Endometrium (tissue), 2 donors: ENCODE data around the gene KCNQ2.

Experiments
- FAIRE-seq: peaks from 2 replicates; lab custom pipeline; 2012; peaks lifted over from hg19 to GRCh38; lab: Jason Lieb, UNC
- donor health status: control.
- donor health status: control.

Gene KCNQ2

DNA sequence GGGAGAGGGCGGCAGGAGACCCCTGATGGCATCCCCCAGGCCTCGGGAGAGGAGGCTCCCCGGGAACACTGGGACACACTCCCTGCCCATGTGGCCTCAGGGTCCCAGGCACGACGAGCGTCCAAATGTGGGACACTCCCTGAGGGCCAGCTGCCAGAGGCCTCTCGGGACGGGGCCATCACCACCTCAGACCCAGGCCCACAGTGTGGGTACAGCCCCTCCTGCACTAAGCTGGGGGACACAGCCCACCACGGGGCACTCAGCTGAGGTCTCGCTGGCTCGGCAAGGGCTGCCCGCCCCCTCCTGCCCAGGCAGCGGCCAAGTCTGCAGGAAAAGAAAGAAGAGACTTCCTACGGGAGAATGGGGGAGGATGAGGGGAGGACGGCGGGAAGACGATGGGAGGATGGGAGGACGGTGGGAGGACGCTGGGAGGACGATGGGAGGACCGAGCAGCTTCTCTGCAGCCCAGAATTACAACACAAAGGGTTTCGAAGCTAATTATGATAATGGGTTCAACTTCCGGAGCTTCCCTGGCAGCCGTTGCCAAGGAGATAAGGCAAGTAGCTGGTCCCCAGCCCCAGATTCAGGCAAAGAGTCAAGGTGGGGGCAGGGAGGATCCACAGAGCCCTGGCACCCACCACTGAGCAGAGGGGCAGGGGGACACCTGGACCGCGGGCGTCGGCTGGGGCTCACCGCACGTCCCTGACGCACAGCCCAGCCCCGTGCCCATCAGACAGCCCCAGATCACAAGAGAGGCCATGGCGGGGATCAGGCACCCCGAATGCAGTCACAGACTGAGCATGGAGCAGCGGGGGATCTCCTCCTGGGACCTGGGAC is 17.5 kb downstream of the KCNQ2 start:
- FAIRE-seq: no peak

DNA sequence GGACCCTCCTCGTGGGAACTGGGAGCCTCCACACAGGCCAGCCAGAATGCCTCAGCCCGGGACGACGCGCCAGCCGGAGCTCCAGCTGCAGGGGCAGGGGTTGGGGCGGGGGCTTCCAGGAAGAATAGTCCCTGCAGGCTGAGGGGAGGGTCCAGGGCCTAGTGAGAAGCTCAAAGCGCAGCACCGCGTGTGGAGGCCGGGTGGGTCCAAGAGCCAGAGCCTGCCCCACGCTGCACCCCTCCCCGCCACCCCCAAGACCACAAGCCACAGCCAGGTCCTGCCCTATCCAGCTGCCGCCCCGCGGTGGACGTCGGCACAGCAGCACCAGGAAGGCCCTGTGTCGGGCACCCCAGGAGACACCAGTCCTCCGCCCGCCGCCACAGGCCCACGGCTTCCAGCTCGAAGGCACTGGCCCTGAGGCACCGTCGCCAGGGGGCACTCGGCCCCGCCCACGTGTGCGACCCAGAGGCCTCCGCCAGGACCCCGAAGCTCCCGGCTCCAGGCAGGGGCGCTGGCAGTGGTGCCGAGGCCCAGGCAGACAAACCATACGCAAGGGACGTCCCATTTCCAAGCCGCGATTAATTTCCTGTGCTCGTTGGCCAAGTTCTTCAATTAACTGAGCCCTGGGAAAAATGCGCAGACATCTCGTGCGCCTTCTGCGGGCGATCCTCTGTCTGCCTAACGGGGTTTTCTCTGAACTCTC is 19.5 kb downstream of the KCNQ2 start:
- no peak for FAIRE-seq

DNA sequence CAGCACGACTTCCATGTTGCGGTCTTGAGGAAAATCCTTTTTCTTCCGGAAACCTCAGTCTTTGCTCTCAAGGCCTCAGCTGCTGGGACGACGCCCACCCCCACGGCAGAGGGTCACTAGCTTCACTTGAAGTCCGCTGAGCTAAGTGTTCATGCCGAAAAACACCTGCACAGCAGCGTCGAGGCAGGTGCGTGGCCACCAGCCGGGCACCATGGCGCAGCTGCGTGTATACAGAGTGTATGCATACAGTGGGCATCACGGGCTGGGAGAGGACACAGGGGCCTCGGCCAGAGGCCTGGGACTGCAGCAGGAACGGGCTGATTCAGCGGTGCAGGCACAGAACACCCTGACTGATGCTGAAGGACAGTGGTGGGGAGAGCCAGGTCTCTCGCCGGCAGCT is 20.1 kb downstream of the KCNQ2 start:
- no peak for FAIRE-seq

DNA sequence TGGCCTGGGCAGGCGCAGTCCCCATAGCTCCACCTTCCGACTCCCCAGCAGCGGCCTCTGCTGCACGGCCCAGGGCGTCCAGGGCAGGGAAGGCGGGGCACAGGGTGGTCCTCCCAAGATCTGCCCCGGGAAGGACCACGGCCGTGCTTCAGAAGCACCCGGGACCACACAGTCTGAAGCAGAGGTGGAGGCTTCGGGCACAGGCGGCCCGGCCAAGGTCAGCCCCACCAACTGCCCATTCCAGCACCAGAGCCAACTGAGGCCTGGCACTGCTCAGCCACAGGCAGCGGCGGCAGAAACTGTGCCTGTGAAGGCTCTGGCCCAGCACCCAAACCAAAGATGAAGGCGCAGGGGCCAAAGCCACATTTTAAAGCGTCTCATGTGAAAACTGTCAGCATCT is 20.6 kb downstream of the KCNQ2 start:
- no peak for FAIRE-seq

DNA sequence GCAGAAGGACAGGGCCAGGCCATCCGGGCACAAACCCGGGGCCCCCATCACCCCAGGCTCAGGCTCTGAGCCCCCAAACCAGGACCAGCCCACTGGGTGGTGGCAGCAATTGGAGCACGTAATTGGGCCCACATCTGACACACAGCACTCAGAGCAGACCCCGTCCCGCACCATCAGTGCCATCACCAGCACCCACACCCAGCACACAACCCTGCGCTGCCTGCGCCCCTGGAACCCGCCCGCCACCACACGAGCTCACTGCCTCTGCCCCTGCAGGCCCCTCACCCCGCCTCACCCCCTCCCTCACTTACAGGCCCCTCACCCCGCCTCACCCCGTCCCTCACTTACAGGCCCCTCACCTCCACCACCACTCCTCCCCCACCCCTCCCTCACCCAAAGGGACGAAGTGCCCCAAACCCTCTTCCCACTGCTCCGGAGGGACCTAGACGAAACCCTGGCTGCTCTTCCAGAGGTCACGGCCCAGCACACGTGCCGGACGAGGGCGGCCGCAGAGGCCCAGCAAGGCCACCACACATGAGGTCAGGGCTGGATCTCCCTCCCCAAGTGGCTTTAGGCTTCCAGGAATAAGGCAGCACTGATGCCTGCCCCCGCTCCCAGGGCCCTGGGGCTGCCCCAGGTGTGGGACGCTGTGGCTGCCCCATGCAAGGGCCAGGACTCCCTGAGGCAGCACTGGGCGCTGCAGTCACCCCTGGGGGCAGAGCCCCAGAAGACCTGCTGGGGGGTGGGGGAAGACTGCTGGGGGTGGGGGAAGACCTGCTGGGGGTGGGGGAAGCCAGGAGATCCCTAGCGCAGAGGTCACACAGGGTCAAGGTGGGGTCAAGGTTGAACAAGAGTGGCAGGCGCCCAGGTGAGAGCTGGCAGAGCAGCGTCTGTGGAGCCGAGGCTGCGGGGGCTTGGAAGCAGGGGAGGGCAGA is 22.4 kb downstream of the KCNQ2 start:
- no peak for FAIRE-seq

DNA sequence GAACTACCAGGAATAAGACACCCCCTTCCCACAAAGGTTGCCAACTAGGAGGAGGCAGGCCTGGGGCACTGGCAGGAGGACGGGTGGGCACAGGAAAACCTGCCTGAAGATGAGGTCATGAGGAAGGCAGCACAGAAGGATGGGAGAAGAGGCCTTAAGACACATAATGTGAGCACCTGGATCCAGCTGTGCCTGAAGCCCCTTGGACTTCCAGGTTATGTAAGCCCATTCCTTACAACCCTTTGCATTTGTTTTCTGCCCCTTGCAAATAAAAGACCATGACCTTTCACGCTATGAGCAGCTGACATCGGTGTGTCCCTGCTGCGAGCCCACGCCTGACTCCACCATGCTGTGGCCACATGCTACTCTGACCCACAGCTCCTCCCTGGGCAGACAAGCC is 23.4 kb downstream of the KCNQ2 start:
- no peak for FAIRE-seq

DNA sequence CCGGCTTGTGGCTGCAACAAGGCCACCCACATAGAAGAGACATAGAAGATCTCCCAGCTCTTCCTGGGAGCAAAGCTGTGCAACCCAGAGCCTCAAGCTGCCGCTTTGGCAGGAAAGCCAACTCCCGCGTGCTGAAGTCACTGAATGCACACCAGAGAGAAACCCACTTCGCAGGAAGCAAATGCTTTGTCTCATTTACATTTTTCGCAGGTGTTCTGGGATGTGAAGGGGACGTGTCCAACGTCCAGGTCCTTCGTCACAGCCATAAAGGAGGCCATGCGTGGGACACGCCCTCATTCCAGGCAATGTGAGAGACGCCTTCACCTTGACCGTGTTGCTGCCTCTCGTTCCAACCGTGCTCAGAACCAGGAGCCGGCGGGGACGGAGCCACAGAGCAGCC is 24.4 kb downstream of the KCNQ2 start:
- no peak for FAIRE-seq

DNA sequence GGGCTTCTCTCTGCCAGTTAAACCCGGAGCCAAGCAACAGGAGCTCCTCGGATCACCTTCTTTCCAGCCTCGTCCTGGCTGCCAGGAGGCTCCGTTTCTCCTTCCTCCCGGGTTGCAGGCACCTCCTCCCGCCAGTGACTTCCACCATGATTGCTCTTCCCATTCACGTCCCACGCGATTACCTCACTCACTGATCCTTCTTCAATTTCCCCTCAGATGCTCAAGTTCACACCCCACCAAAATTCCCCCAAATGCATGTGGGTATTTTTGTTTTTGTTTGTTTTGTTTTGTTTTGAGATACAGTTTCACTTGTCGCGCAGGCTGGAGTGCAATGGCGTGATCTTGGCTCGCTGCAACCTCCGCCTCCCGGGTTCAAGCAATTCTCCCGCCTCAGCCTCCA is 25.1 kb downstream of the KCNQ2 start:
- no peak for FAIRE-seq

DNA sequence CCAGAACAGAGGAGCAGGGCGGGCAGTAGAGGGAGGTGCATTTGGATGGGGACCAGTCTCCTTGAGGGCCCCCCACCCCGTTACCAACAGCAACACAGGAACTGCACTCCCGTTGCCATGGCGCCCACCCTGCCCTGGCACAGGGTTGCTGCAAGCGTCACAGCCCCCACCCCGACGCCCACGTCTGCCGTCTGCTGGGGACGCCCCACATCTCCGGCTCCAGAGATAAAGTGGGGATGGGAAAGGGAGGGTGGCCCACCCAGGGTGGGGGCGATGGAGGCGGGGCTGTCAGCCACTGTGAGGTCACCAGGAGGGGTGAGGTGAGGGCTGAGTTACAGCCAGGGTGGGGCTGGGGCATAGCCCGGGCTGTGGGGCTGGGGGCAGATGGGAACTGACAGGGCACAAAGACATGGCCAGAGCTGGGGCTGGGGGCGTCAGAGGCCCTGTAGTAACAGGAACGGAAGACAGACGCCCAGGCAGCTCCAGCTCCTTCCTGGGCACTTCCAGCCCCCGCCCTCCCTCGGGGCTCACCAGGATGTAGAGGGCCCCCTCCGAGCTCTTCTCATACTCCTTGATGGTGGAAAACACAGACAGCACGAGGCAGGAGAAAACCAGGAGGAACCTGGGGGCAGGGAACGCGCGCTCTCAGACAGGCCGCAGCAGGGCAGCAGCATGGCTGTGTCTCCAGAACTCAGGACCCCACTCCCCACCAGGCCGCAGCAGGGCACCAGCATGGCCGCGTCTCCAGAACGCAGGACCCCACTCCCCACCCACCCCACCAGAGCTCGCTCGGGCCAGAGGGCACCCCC is 26.0 kb downstream of the KCNQ2 start:
- no peak for FAIRE-seq

DNA sequence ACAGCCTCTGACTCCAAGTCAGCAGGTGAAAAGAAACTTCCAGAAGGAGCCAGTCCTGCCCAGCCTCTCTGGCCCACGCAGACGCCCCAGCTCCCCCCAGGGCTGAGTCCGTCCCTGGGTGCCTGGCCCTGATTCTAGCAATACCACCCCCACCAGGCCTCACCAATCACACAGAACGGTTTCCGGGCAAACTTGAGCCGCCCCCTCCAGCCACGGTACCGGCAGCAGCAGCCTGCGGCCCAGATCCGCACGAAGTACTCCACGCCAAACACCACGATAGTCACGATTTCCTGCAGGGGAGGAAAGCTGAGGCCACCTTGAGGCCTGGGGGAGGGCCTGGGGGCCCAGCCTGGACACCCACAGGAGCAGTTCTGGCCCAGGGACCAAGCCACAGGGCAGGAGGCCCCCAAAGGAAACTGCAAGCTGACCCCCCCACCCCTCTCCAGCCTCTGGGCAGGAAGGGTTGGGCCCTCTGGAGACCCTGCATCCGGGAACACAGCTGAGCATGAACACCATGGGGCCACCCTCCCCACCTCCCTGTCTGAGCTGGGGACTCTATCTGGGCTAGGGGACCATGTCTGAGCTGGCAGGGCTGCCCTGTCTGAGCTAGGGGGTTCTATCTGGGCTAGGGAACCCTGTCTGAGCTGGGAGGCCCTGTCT is 27.2 kb downstream of the KCNQ2 start:
- no peak for FAIRE-seq

DNA sequence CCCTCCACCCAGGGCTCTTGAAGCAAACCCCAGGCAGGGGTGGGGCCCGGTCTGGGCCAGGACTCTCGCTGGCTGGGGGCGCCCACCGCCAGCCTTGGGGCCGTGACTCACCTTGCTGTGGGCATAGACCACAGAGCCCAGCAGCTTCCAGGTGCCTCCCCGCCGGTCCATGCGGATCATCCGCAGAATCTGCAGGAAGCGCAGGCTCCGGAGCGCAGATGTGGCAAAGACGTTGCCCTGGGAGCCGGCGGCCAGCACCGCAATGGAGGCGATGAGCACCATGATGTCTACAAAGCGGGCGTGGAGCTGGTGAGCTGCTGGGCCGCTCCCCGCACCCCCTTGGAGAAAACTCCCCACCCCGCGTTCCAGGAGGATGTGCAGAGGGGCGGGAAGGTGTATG is 27.9 kb downstream of the KCNQ2 start:
- FAIRE-seq: no peak

DNA sequence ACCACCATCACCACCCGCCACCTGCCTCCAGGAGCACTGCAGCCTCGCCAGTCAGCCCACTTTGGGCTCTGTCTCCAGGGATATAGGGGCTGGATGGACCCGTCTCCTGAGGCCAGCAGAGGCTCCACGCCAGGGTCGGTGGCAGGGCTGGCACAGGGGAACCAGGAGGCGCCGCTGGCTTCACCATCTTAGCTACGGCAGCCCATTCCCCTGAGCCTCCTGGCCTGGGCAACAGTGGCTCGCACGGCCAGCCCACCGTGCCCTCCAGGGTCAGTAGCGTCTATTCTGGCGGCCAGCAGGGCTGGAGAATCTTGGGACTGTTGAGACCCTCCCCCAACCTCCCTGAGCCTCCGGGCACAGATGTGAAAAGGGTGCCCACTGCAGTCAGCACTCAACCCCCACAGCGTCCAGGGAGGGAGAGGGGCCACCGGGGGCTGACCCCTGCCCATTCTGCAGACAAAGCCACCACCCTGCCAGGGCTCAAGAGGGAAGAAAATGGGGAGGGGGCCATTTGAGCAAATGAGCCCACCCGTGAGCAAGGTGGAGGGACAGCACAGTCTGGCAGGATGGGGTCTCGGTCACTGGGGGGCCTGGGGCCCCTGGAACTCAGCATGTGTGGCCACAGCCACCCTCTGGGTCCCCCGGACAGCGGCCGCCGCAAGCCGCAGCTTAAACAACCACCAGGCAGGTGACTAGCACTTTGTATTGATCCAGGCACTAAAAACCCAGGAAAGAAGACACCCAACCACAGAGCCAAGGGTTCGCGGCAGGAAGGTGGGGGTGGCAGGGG is 28.7 kb downstream of the KCNQ2 start:
- no peak for FAIRE-seq

DNA sequence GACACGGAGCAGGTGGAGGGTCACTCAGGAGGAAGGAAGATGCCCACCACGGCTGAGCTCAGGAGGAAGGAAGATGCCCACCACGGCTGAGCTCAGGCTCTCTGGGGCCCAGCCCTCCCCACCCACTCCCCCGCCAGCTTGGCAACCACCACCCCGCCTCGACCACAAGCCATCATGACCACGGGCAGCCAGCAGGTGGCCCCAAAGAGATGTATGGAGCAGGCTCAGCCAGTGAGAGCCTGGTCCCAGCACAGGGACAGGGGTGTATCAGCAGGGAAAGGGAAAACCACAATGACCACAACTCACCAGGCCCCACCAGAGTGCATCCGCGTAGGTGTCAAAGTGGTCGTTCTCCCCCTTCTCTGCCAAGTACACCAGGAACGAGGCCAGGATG is 30.4 kb downstream of the KCNQ2 start:
- no peak for FAIRE-seq

DNA sequence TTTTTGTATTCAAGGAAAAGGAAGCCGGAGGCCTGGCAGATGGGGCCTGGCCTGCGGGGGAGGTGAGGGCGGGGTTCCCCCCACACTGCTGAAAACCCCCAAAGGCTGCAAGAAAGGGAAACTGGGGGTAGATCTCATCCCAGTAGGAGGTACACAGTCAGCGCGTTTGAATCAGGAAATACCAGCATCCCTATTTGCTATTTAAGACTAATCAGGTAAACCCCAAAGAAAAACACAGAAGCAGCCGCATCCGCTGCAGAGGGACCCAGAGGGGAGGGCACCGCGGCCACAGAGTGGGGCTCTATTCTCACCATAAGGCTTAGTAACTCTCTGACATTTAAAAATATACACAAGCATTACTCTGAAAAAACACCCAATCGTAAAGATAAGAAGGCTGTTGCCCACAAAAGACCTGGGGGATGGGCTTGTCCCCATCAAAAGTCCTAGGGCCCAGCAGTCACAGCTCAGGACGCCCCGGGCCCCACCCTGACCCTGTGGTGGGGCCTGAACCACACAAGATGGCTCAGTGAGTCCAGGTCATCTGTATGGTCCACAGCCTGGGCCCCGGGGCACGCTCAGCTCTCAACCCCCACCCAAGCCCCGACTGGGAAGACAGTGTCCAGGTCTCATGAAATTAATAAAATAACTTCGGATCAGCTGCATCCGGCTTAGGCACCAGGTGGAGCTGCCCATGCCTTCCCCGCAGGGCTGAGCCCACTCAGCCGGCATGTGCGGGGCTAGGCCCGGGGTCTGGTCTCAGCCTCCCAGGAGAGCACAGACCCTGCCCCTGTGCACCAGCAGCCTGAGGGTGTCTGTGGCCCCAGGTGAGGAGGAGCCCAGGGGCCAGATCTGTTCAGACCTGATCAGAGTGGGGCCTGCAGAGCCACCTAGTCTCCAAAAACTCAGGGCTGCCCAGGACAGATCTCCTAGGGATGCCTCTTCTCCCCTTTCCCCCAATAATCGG is 31.0 kb downstream of the KCNQ2 start:
- no peak for FAIRE-seq

DNA sequence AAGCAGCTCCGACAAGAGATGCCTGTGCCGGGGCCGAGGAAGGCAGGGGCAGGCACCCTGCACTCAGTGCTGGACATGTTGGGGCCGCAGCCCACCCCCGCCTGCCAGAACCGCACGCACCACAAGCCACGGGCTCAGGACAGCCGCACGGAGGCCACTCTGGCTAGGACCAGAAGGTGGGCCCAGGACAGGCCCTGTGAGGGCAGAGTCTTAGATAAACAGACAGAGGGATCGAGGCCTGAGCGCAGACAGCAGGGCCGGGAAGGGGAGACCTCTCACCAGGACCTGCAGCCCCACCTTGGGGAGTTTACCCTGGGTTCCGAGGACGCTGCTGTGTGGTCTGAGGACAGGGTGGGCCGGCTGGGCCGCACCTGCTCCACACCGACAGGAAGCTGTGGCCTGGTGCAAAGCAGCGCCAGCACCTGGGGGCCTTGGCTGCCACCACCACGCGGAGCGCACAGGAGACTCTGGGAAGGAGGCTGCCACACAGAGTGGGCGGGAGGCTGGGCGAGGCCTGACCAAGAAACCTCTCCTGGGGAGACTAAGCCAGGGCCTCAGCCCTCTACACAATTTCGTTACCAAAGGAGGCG is 32.0 kb downstream of the KCNQ2 start:
- no peak for FAIRE-seq

DNA sequence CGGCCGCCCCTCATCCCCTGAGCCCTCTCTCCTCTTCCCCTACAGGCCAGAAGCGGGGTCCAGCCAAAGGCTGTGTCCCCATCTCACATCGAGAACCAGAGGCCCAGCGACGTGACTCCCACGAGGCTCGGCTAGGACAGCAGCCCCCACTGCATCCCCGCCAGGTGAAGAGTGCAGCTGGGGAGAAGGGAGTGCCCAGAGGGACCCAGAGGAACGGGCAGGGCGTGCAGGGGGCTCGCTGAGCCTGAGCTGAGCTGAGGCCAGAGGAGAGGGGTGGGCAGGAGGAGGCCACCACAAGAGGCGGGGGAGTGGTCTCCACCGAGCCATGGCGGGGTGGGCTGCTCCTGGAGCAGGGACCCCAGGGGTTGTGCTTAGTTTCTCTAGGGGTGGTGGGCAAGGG is 32.6 kb downstream of the KCNQ2 start:
- FAIRE-seq: no peak

DNA sequence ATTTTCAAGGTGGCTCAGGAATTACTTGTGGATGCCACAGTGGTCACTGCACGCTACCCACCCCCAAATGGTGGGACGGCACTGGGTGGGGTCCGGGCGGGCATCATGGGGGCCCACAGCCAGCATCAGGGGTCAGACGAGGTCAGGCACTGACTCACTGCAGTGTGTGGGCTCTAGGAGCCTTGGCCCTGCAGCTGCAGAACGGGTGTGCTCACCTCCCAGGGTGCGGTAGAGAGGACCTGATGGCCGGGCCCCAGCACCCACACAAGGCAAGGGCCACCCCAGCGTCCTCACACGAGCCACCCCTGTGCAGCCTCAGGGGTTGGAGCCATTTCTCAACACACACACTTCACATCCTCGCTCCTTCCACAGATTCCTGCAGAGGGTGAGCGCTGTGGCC is 34.3 kb downstream of the KCNQ2 start:
- no peak for FAIRE-seq

DNA sequence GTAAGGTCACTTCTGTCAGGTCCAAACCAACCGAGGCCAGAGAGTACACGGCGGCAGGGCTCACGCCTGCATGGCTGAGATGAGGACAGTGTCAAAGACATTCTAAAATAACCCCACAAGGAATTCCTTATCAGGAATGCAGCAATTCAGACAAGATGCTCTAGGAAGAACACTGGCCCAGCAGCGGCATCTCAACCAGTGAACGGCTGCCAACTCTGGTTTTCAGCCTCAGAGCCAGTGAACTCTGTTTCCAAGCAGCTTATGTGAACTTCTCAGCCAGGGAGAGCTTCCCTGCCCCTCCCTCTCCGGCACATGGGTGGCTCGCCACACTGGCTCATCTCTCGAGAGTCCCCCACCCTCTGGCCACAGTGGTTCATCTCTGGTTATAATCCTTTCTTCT is 36.9 kb downstream of the KCNQ2 start:
- no peak for FAIRE-seq
